Motor neuron (in vitro differentiated cells): ENCODE measurements around the gene ALPG. TPM values are rescaled to one million over a fixed set of nuclear protein-coding genes. Genes with fewer than 3 reads are reported as not detected.
"Not testable (repeated sequence)": the region's sequence is repeated elsewhere in the genome, so short reads cannot be mapped to it uniquely, and the experiment has no call there.

Source experiments
- ATAC-seq, 8 experiments: fragments of 200-7000 bp; cut with Tn5 transposase; replicated peaks in 6 of 8; 2 replicates each; pipeline ENCODE4 v1.8.0; 2021; ENCODE audit warnings: mild to moderate bottlenecking in 8 of 8, moderate library complexity in 8 of 8
- H3K27ac ChIP-seq, 2 donors: fragments of 250-450 bp; sonication (Bioruptor Pico); 2 replicates each; pipeline ENCODE4 v1.9.0; 2021; ENCODE audit warnings: antibody characterized with exemption in 2 of 2, mild to moderate bottlenecking in 2 of 2, moderate library complexity in 1 of 2
- H3K4me1 ChIP-seq, 2 donors: fragments of 250-450 bp; sonication (Bioruptor Pico); replicated peaks in 1 of 2; 2 replicates each; pipeline ENCODE4 v1.6.1; 2021; ENCODE audit warnings: antibody characterized with exemption in 2 of 2, mild to moderate bottlenecking in 2 of 2, moderate library complexity in 1 of 2
- H3K4me3 ChIP-seq, 5 donors: fragments of 250-450 bp; sonication (Bioruptor Pico); 2 replicates each; pipeline ENCODE4 v1.9.0; 2021; ENCODE audit warnings: antibody characterized with exemption in 5 of 5, mild to moderate bottlenecking in 5 of 5, moderate library complexity in 4 of 5
- WGBS, 10 experiments: fragments of 450-650 bp; shearing (Covaris generic); methylation state at CpG; one replicate each; pipeline ENCODE4 v1.0.0; 2022; 5-methylcytosine and 5-hydroxymethylcytosine counted together
- in situ Hi-C, 9 experiments: fragments of 400-800 bp; cut with MboI; loops; one replicate each; pipeline ENCODE4 v1.15.0; 2021; ENCODE audit warnings: low sequenced_read_pairs in 9 of 9, low pct_unique_long_range_greater_than_20kb in 2 of 9; ENCODE audit not compliant: unreplicated experiment in 9 of 9
- total RNA-seq, 8 experiments: library from RNA; unstranded; fragments of 300-600 nt; gene quantifications; 2 replicates each; pipeline versions ENCODE4 v1.2.3 to v1.2.4, GENCODE V29; 2022

The ALPG gene
- total RNA-seq, 8 experiments from 2014 or later, result 0.10 to 0.38 (median 0.21) TPM; not detected in 3

DNA sequence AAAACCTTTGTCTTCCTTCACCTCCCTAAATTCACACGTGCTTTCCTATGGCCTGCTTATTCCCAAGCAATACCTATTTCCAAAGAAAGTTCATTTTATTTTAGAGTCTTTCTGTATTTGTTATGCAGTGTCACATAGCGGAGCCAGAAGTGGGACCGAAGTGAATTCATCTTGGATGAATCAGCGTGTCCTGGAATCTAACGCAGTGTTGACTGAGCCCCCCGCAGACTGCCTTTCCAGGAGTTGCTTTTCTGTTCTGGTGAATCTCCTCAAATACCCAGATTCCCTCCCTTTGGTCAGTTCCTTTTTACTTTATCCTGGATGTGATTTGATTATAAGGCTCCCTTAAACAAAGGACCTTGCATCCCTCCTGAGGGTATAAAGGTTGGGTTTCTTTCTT is 17.3 kb upstream of the ALPG start:
- Histone ChIP-seq H3K4me3 (no peak overlapping the region), H3K4me1 (peaks cover 2 to 5% of the 10 kb centered on the region in 2 donors), H3K27ac (no peak overlapping the region)
- no peak for ATAC-seq
- 0 to 82% (median 52%) methylated on average over 1 to 6 of the region's 6 CpGs for WGBS, 10 experiments
- in situ Hi-C loops, result no loop called here

DNA sequence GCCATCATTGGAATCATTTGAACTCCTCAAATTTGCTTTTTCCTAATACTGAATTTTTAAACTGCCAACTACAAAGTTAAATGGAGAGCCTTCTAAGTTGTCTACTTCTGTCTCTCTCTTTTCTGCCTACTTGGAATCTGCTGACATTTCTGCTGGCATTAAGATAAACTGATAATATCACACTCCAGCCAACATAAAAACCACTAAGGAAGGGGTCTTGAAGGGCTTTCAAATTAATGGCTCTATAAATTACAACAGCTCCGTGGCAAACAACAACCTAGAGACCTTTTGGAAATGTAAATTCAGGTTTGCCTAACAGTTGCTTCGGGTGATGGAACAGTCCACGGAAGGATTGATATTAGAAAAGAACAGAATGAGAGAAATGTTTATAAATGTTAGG is 16.0 kb upstream of the ALPG start:
- Histone ChIP-seq H3K27ac (no peak overlapping the region), H3K4me1 (peaks cover 2 to 5% of the 10 kb centered on the region in 2 donors), H3K4me3 (no peak overlapping the region)
- 14 to 61% (median 33%) methylated on average over 1 to 3 of the region's 3 CpGs for WGBS, 10 experiments
- in situ Hi-C loops, result no loop called here
- ATAC-seq, result no peak

DNA sequence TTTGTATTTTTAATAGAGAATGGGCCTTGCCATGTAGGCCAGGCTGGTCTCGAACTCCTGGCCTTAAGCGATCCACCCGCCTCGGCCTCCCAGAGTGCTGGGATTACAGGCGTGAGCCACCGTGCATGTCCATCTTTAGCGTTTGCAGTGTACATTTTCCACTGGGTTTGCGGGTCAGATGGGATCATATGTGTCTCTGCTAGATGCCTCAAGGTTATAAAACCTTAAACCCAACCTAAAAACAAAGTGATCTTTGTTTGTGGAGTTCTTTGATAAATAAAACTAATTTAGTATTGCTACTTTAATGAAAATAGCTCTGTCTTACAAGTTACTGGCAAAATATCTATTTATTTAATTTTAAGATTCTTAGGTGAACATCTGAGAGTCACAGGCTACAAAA is 13.1 kb upstream of the ALPG start:
- WGBS, 10 experiments, result 57 to 96% (median 93%) methylated on average over 1 to 6 of the region's 8 CpGs; no CpG with 5 or more reads in 3 of the 10 experiments
- in situ Hi-C loops, result no loop called here
- no peak overlapping the region for H3K4me3 ChIP-seq

DNA sequence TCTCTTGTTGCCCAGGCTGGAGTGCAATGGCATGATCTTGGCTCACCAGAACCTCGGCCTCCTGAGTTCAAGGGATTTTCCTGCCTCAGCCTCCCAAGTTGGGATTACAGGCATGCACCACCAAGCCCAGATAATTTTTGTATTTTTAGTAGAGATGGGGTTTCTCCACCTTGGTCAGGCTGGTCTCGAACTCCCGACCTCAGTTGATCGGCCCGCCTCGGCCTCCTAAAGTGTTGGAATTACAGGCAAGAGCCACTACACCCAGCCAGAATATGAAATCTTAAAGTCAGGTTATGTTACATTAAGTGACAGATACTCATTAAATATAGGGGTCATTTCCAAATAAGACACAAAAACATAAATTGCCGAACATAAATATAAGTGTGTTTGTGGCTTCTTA is 12.2 kb upstream of the ALPG start:
- WGBS, 10 experiments, result 54 to 100% (median 87%) methylated on average over 1 to 7 of the region's 7 CpGs; no CpG with 5 or more reads in 1 of the 10 experiments
- H3K4me3 ChIP-seq, ATAC-seq, H3K4me1 ChIP-seq, in situ Hi-C loops, H3K27ac ChIP-seq: not testable (repeated sequence)

More for the DNA sequence above, 13.1 kb upstream of the ALPG start:
- Histone ChIP-seq H3K27ac (no peak overlapping the region), H3K4me1 (no peaks in the 10 kb centered on the region)
- ATAC-seq, result no peak

DNA sequence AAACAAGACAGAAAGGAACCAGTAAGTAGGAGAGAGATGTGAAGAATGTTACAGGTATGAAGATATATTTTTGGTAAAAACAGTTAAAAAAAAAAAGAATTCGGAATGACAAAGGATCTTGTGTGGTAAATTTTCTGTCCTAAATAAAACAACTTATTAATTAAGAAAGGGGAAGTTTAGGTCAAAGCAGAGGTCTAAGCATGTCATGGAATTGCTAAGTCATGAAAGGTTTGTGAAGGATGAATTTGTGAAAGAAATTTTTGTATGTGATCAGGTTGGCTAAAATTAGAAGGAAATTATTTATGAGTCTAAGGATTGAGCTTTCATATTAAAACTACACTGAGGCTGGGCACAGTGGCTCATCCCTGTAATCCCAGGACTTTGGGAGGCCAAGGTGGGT is 11.1 kb upstream of the ALPG start:
- ATAC-seq, result no peak
- Histone ChIP-seq H3K4me1 (no peaks in the 10 kb centered on the region), H3K4me3 (no peak overlapping the region), H3K27ac (no peak overlapping the region)
- 28 to 100% (median 86%) methylated on average over 1 of the region's 1 CpG; no CpG with 5 or more reads in 1 of the 10 experiments for WGBS, 10 experiments
- in situ Hi-C loops, result no loop called here

DNA sequence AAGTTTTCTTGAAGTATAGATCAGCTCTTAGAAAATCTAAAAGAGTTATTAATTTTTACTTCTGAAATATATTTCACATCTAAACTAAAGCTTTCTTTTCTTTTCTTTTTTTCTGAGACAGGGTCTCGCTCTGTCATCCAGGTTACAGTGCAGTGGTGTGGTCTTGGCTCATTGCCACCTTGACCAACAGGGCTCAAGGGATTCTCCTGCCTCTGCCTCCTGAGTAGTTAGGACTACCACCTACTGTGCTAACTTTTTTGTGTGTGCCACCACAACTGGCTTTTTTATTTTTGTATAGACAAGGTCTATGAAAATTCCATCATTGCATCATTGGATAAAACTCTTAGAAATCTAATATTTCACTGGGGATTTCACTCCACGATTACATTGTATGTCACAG is 10.0 kb upstream of the ALPG start:
- WGBS, 10 experiments, result 47 to 100% (median 91%) methylated on average over 1 to 2 of the region's 2 CpGs; no CpG with 5 or more reads in 3 of the 10 experiments
- Histone ChIP-seq H3K4me1 (no peaks in the 10 kb centered on the region), H3K27ac (no peak overlapping the region), H3K4me3 (no peak overlapping the region)
- in situ Hi-C loops, result no loop called here
- no peak for ATAC-seq

DNA sequence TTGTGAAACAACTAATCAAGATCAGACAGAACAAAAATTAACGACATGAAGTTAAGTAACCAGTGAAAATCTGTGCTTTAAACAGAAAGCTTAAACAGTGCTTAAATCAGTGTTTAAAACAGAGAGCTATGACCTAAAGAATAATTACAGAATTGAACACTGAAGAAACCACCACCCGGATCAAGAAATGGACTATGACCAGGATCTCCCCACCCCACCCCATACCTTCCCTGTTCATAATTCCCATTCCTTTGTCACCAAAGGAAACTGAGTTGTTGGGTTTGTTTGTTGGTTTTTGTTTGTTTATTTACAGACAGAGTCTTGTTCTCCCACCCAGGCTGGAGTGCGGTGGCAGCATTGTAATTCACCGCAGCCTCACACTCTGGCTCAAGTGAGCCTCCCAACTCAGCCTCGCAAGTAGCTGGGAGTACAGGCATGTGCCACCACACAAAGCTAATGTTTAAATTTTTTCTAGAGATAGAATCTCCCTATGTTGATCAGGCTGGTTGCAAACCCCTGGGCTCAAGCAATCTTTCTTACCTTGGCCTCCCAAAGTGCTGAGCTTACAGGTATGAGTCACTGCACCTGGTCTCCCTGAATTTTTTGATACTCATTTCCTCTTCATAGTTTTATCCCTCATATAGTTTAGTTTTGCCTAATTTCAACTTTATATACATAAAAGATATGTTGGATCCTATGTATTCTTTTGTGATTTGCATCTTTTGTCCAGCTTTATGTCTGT is 8.2 kb upstream of the ALPG start:
- 26 to 94% (median 84%) methylated on average over 1 to 5 of the region's 5 CpGs; no CpG with 5 or more reads in 1 of the 10 experiments for WGBS, 10 experiments

DNA sequence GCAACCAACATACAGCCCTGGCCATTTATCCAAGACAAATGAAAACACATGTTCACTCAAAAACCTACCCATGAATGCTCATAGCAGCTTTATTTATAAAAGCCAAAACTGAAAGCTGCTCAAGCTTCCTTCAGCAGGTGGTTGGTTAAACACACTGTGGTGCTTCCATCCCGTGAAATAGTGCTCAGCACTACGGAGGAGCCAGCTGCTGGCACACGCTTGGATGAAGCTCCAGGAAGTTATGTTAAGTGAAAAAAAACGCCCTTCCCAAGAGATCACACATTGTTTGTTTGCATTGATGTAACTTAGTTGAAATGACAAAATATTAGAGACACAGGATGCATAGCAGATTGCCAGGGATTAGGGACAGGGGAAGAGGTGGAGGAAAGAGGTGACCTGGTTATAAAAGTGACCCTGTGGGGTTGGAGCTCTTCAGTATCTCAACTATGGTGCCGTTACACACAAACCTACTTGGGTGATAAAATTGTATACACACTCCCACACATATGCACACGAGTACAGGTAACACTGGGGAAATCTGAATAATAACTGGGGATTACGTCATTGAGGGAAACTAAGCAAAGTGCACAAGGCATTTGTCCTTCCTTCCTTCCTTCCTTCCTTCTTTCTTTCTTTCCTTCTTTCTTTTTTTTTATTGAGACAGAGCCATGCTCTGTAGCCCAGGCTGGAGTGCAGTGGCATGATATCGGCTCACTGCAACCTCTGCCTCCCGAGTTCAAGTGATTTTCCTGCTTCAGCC is 6.2 kb upstream of the ALPG start:
- no peak overlapping the region for H3K27ac ChIP-seq
- no peak overlapping the region for H3K4me3 ChIP-seq
- WGBS, 10 experiments, result 0 to 72% (median 58%) methylated on average over 1 to 8 of the region's 9 CpGs
- ATAC-seq, result peak in 3 of 8 experiments; percentile 52 to 66 (median 65)
- in situ Hi-C loops, result loop anchor here in 1 of 9 experiments (25.0 kb wide), 1 partner anchor 488 kb away; no protein-coding TSS in a partner anchor
- no peaks in the 10 kb centered on the region for H3K4me1 ChIP-seq

More for the DNA sequence above, 8.2 kb upstream of the ALPG start:
- ATAC-seq, result no peak
- in situ Hi-C loops, result no loop called here
- Histone ChIP-seq H3K4me3 (no peak overlapping the region), H3K27ac (no peak overlapping the region), H3K4me1 (no peaks in the 10 kb centered on the region)

DNA sequence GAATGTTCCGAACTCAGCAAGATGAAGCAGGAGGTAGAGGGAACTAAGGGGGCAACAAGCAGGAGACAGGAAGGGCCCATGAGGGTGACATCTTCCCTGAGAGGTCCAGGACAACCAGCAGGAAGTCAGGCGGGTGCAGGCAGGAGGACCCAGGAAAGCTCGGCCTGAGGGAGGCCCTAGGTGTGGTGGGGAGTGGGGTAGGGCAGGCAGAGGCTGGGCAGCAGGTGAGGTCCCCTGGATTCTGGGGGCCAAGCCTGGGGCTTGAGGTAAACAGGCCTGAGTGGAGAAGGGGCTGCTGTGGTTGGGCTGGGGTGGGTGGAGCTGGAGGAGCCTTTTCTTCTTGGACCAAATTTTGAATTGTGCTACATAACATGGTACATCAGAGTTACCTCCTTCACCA is 4.1 kb upstream of the ALPG start:
- WGBS, 10 experiments, result 17 to 83% (median 60%) methylated on average over 1 to 3 of the region's 3 CpGs; no CpG with 5 or more reads in 4 of the 10 experiments
- in situ Hi-C loops, result loop anchor here in 1 of 9 experiments (25.0 kb wide), 1 partner anchor 490 kb away; no protein-coding TSS in a partner anchor
- no peak overlapping the region for H3K4me3 ChIP-seq
- no peak for ATAC-seq
- H3K4me1 ChIP-seq, result no peaks in the 10 kb centered on the region
- H3K27ac ChIP-seq, result no peak overlapping the region

DNA sequence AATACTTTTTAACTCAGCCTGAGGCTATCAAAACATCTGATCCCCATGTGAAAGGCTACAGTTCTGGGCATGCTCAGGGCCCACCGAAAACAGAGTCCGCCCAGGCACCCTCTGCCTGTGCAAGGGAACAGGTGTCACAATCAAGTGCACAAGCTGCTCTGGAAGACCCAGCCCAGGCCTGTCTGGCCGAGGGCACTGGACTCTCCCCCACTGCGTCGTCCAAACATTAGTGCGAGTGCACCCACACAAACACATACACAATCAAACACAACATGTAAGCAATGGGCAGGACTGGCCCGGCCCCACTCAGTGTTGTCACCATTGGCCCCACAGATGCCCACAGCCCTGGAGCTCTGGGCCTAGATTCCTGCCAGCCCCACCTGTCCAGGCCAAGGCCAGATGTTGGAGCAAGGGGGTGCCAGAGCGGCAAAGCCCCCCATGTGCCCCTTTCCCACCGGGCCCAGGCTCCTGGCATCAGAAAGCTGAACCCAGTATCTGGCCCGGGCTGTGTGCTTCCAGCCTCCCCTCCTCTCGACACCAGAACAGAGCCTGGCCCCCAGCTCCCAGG is 617 bp upstream of the ALPG start:
- Histone ChIP-seq H3K4me1 (no peaks in the 10 kb centered on the region), H3K4me3 (no peak overlapping the region), H3K27ac (no peak overlapping the region)
- WGBS, 10 experiments, result 52 to 94% (median 80%) methylated on average over 2 to 7 of the region's 11 CpGs; no CpG with 5 or more reads in 4 of the 10 experiments
- no peak for ATAC-seq
- in situ Hi-C loops, result loop anchor here in 1 of 9 experiments (25.0 kb wide), 1 partner anchor 494 kb away; no protein-coding TSS in a partner anchor

DNA sequence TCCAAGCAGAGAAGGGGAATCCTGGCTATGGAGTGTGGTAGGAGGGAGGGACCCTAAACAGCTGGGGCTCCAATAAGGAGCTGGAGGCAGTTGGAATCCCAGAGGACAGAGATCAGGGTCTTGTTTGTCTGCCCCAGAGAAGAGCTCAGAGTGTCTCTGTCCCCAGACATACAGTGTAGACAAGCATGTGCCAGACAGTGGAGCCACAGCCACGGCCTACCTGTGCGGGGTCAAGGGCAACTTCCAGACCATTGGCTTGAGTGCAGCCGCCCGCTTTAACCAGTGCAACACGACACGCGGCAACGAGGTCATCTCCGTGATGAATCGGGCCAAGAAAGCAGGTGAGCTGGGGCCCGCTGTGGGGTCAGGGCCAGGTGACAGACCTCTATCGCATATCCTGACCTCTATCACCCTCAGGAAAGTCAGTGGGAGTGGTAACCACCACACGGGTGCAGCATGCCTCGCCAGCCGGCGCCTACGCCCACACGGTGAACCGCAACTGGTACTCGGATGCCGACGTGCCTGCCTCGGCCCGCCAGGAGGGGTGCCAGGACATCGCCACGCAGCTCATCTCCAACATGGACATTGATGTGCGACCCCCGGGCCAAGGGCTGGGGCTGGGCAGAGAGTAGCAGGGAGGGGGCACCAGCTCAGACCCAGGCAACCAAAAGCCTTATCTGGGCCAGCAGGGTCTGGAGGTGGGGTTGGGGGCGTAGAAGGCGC is 945 bp downstream of the ALPG start:
- WGBS, 10 experiments, result 80 to 89% methylated on average over 1 to 9 of the region's 30 CpGs; no CpG with 5 or more reads in 8 of the 10 experiments
- not testable (repeated sequence) for H3K27ac ChIP-seq, H3K4me1 ChIP-seq, H3K4me3 ChIP-seq, ATAC-seq
- in situ Hi-C loops, result loop anchor here in 1 of 9 experiments (25.0 kb wide), 1 partner anchor 495 kb away; no protein-coding TSS in a partner anchor

DNA sequence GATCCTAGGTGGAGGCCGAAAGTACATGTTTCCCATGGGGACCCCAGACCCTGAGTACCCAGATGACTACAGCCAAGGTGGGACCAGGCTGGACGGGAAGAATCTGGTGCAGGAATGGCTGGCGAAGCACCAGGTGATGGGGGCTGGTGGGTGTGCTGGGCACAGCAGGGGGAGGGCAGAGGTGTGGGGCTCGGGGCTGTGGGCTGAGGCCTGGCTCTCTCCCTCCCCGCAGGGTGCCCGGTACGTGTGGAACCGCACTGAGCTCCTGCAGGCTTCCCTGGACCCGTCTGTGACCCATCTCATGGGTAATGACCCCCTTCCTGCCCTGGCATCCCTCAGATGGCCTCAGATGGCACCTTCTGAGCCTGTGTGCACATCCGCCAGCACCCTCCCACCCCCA is 1.6 kb downstream of the ALPG start:
- H3K27ac ChIP-seq, ATAC-seq, H3K4me1 ChIP-seq, H3K4me3 ChIP-seq: not testable (repeated sequence)
- no CpG with 5 or more reads among the region's 10 CpGs for WGBS, 10 experiments
- in situ Hi-C loops, result loop anchor here in 1 of 9 experiments (25.0 kb wide), 1 partner anchor 496 kb away; no protein-coding TSS in a partner anchor
